Glutamatergic neuron (in vitro differentiated cells): Measurements from ENCODE around the gene FAM161A. TPM values are rescaled to one million over a fixed set of nuclear protein-coding genes. Genes with fewer than 3 reads are reported as not detected.

Source experiments
- DNase-seq: peaks from one replicate; pipeline ENCODE4 v3.0.0; 2022
- H3K27ac Mint-ChIP-seq: one replicate; pipeline ENCODE4 v1.8.0; 2020; ENCODE audit warnings: mild to moderate bottlenecking, mixed read lengths, inconsistent platforms; ENCODE audit not compliant: unreplicated experiment
- H3K27me3 Mint-ChIP-seq: one replicate; pipeline ENCODE4 v1.8.0; 2020; ENCODE audit warnings: mild to moderate bottlenecking, moderate library complexity, mixed read lengths, inconsistent platforms; ENCODE audit not compliant: unreplicated experiment
- H3K36me3 Mint-ChIP-seq: one replicate; pipeline ENCODE4 v1.8.0; 2020; ENCODE audit warnings: mild to moderate bottlenecking, mixed read lengths, inconsistent platforms; ENCODE audit not compliant: unreplicated experiment
- H3K4me1 Mint-ChIP-seq: one replicate; pipeline ENCODE4 v1.8.0; 2020; ENCODE audit warnings: mild to moderate bottlenecking, low read depth, mixed read lengths, inconsistent platforms; ENCODE audit not compliant: unreplicated experiment
- H3K4me3 Mint-ChIP-seq: one replicate; pipeline ENCODE4 v1.8.0; 2020; ENCODE audit warnings: mild to moderate bottlenecking, mixed read lengths, inconsistent platforms; ENCODE audit not compliant: unreplicated experiment
- H3K9me3 Mint-ChIP-seq: one replicate; pipeline ENCODE4 v1.8.0; 2020; ENCODE audit warnings: mild to moderate bottlenecking, moderate library complexity, mixed read lengths, inconsistent platforms; ENCODE audit not compliant: unreplicated experiment
- CTCF ChIP-seq: fragments of 200-600 bp; sonication (generic); IDR thresholded peaks from one replicate; pipeline ENCODE4 v1.5.0; 2021; ENCODE audit not compliant: partially characterized antibody, unreplicated experiment
- total RNA-seq: library from RNA; stranded (reverse); fragmentation: NEBNext Ultra II Directional; extraction: Animal tissue kit (Norgen Biotek cat#: 25700); gene quantifications from one replicate; pipeline ENCODE4 v1.2.1, GENCODE V29; 2021; ENCODE audit not compliant: unreplicated experiment

Gene FAM161A
- total RNA-seq, 1 donor from 2014 or later = 13.4 TPM

- Mint-ChIP-seq H3K27ac (no peak overlapping the region), H3K27me3 (peaks cover 2% of the 10 kb centered on the region), H3K4me1 (no peaks in the 10 kb centered on the region), H3K36me3 (no peaks in the 10 kb centered on the region), H3K9me3 (no peaks in the 10 kb centered on the region), H3K4me3 (no peak overlapping the region)
- no peak for TF ChIP-seq CTCF
- no peak for DNase-seq
These were observed 68.3 kb downstream of the FAM161A start for GRCh38 chr2:61785583-61785982.

- no peak for DNase-seq
- TF ChIP-seq CTCF = no peak
- Mint-ChIP-seq H3K27me3 (peaks cover 2% of the 10 kb centered on the region), H3K9me3 (no peaks in the 10 kb centered on the region), H3K27ac (no peak overlapping the region), H3K4me3 (no peak overlapping the region), H3K4me1 (no peaks in the 10 kb centered on the region), H3K36me3 (no peaks in the 10 kb centered on the region)
These were observed 69.2 kb downstream of the FAM161A start for GRCh38 chr2:61784643-61785042.

GRCh38 chr2:61775956-61776570, 77.8 kb downstream of the FAM161A start:
- Mint-ChIP-seq H3K27ac (no peak overlapping the region), H3K4me3 (no peak overlapping the region), H3K9me3 (no peaks in the 10 kb centered on the region), H3K36me3 (no peaks in the 10 kb centered on the region), H3K4me1 (no peaks in the 10 kb centered on the region), H3K27me3 (no peaks in the 10 kb centered on the region)
- no peak for DNase-seq
- no peak for TF ChIP-seq CTCF

Other genes starting within 250 kb of the FAM161A start
- 146 TPM for gene CCT4, start 34.6 kb upstream of the FAM161A start, total RNA-seq
- 48.2 TPM for gene COMMD1, start 51.6 kb upstream of the FAM161A start, total RNA-seq